GM18520 (cell line): ENCODE data around the gene MYO1F.
"Not testable (repeated sequence)": the region's sequence is repeated elsewhere in the genome, so short reads cannot be mapped to it uniquely, and the experiment has no call there.

Experiments used
- ATAC-seq: cut with Tn5 transposase; IDR thresholded peaks from one replicate; pipeline ENCODE4 v1.9.1; 2021; ENCODE audit not compliant: unreplicated experiment

MYO1F gene

GRCh38 chr19:8600816-8601215 is 23.6 kb upstream of the MYO1F start:
- ATAC-seq, result no peak

- no peak for ATAC-seq
Observed at GRCh38 chr19:8600064-8600463, 22.8 kb upstream of the MYO1F start.

- no peak for ATAC-seq
Observed at GRCh38 chr19:8596168-8596567, 18.9 kb upstream of the MYO1F start.

- no peak for ATAC-seq
Observed at GRCh38 chr19:8595651-8596050, 18.4 kb upstream of the MYO1F start.

- ATAC-seq, result no peak
Observed at GRCh38 chr19:8593931-8594330, 16.7 kb upstream of the MYO1F start.

- no peak for ATAC-seq
Observed at GRCh38 chr19:8592231-8593009, 15.2 kb upstream of the MYO1F start.

- ATAC-seq, result no peak
Observed at GRCh38 chr19:8589177-8589714, 12.0 kb upstream of the MYO1F start.

GRCh38 chr19:8585894-8586750 is 8.9 kb upstream of the MYO1F start:
- no peak for ATAC-seq

GRCh38 chr19:8584965-8585893 is 8.0 kb upstream of the MYO1F start:
- no peak for ATAC-seq

- no peak for ATAC-seq
Observed at GRCh38 chr19:8580710-8581281, 3.6 kb upstream of the MYO1F start.

- ATAC-seq, result no peak
Observed at GRCh38 chr19:8578642-8579265, 1.5 kb upstream of the MYO1F start.

GRCh38 chr19:8577741-8578140 is 499 bp upstream of the MYO1F start:
- no peak for ATAC-seq

- ATAC-seq, result no peak
Observed at GRCh38 chr19:8576273-8576993, 809 bp downstream of the MYO1F start.

GRCh38 chr19:8575467-8575997 is 1.7 kb downstream of the MYO1F start:
- no peak for ATAC-seq

- not testable (repeated sequence) for ATAC-seq
Observed at GRCh38 chr19:8574619-8574922, 2.7 kb downstream of the MYO1F start.

- no peak for ATAC-seq
Observed at GRCh38 chr19:8573316-8573715, 3.9 kb downstream of the MYO1F start.

- no peak for ATAC-seq
Observed at GRCh38 chr19:8571006-8571411, 6.2 kb downstream of the MYO1F start.

- no peak for ATAC-seq
Observed at GRCh38 chr19:8569066-8569771, 8.0 kb downstream of the MYO1F start.
